Inflammatory macrophage treated with lipopolysaccharide for 1 hour (primary cell): ENCODE data around the gene NF1.
"Not testable (repeated sequence)": the region's sequence is repeated elsewhere in the genome, so short reads cannot be mapped to it uniquely, and the experiment has no call there.

Experiments
- DNase-seq, 2 donors: peaks; one replicate each; pipeline ENCODE4 v3.0.0-alpha.2; 2020 to 2022

The NF1 gene

GRCh38 chr17:31079731-31080130 is 15.0 kb upstream of the NF1 start:
- no peak for DNase-seq

DNA sequence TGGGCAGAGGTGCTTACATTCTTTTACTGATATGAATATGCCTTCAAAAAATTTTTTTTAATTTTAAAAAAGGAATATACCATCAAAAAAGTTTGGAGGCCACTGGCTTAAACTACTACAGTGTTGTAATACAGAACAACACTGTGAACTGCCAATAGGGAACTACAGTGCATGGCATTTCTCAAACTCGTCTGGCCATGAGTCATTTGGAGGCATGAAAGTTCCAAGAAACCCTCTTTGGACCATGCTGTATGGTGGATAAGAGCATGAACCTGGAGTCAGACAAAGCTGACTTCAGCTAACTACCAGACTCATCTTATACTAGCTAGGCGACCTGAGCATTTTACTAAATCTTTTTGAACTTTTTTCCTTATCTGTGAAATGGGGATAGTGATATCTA is 9.2 kb upstream of the NF1 start:
- peak; percentile 82 to 83 for DNase-seq

- DNase-seq, result no peak
Observed at GRCh38 chr17:31089471-31089870, 5.3 kb upstream of the NF1 start.

DNA sequence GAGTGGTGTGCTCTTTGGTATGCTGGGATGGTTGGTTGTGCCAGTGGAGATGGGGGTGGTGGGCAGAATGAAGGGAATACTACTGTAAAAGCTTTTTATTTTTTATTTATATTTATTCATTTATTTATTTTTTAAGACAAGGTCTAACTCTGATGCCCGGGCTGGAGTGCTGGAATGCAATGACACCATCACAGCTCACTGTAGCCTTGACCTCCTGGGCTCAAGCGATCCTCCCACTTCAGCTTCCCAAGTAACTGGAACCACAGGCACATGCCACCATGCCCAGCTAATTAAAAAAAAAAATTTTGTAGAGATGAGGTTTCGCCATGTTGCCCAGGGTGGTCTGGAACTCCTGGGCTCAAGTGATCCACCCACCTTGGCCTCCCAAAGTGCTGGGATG is 4.1 kb upstream of the NF1 start:
- not testable (repeated sequence) for DNase-seq

GRCh38 chr17:31092475-31093064 is 2.2 kb upstream of the NF1 start:
- DNase-seq, result peak in 1 of 2 donors; percentile 25

DNA sequence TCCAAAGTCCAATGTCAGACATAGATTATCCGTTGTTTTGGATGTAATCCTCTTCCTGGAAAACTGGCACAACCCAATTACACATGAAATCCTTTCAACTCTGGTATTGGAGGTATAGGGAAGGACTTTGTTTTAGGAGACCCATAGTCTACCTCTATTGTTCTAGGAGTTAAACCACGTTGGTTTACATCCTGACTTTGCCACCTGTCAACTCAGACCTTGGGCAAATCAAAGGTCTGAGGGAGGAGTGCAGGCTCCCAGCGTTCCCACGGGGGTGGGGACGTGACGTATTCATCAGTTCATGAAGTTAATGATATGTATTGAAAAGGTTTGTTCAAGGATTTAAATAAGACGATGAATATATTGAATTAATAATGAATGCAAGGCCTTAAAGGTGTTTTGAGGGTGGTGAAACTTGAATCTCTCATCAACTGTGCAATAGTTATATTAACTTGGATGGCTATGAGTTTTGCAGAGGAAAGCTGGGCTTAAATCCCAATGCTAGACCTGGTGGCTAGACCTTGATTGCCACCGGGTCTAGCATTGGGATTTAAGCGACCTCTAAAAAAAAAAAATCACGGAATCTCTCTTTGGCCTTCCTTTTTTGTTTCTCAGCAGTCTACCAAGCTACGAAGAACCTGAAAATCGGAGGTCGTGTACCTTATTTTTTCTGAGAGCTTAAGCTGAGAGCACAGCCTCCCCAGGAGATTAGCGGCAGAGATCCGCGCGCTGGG is 744 bp upstream of the NF1 start:
- no peak for DNase-seq

DNA sequence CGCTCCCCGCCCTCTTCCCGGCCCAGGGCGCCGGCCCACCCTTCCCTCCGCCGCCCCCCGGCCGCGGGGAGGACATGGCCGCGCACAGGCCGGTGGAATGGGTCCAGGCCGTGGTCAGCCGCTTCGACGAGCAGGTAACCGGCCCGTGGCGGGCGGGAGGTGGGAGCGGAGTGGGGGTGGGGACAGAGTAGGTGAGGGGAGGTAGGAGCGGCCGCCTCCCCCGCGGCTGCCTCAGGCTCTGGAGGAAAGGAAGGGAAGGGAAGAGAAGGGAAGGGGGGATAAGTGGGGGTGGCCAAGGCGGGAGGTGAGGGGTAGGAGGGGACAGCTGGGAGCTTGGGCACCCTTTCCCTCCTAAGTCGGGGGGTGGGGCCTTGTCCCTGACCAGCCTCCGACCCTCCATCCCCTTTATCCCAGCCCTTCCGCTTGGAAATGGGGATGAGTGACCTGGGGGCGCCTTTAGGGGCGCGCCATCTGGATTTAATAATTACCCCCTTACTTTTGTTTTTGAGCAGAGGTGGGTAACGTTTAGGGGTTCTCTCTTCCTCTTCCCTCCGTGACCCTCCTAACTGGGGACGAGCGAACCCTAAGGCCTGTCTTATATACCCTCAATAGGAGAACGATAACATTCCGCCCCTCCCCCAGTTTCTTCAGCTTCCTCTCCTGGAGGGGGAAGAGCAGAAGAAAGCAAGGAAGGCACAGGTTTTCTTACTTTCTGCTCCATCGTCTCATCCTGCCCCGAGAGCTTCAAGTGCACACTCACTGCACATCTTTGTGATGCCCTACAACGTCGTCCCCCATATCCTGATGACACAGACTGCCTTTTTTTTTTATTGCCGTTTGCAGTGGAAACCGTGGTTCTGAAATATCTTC is 694 bp downstream of the NF1 start:
- DNase-seq, result peak; percentile 16 to 23

GRCh38 chr17:31096106-31096436 is 1.3 kb downstream of the NF1 start:
- no peak for DNase-seq

DNA sequence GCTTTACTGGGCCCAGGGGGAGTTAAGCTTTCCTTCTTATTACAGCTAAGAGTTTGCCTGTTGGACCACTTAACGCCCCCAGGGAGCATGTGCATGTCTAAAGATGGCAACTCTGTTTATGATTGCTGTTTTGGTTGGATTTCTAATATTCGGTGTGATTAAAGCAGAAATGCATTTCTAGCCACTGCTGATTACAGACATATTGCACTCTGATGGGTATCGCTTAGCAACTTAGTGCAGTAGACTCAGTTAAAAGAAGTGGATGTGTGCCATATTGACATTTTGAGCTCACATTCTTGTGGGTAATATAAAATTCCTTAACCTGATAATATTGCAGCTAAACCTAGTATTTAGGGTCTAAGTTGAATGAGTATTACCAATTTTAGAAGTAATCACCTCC is 4.2 kb downstream of the NF1 start:
- DNase-seq, result no peak

DNA sequence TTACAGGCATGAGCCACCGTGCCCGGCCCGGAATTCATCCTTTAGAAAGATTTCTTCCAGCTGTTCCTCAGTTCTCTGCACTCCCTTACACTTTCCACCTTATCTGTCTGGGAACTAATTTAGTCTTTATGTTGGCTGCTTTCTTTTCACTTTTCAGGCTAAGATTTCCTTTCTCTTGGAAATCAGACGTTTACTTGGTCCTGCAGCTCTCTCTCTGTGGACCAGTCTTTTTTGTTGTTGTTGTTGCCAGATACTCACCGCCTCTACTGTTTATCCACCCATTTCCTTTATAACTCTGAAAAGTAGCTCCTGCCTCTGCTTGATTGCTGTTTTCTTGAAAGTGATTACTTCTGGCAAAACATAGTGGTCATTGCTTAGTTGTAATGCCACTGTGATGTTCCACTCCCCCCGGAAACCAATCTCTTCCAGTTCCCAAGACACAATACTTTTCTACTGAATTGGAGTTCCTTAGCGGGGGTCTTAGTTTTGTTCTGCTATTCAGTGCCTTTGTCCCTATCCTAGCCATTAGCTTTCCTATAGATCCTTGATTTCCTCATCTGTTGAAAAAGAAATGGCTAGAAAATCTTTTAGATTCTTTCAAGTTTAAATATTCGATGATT is 6.2 kb downstream of the NF1 start:
- no peak for DNase-seq

- DNase-seq, result no peak
Observed at GRCh38 chr17:31101943-31102342, 7.2 kb downstream of the NF1 start.

GRCh38 chr17:31105991-31106390 is 11.2 kb downstream of the NF1 start:
- no peak for DNase-seq

DNA sequence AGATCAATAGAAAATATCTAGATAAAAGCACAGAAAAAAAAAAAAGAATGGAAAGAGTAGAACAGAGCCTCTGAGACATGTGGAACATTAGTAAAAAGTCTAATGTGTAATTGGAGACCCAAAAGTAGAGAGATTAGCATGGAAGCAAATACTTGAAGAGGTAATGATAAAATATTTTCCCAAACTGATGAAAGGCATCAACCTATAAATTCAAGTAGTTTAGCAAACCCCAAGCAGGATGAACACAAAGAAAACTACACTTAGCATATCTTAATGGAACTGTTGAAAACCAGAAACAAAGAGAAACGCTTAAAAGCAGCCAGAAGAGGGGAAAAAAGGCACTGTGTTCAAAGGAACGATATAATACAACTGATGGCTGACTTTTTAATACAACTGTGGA is 16.4 kb downstream of the NF1 start:
- no peak for DNase-seq

GRCh38 chr17:31112001-31112661 is 17.4 kb downstream of the NF1 start:
- DNase-seq, result peak in 1 of 2 donors; percentile 19

- not testable (repeated sequence) for DNase-seq
Observed at GRCh38 chr17:31113368-31113767, 18.6 kb downstream of the NF1 start.

GRCh38 chr17:31113939-31114338 is 19.2 kb downstream of the NF1 start:
- no peak for DNase-seq

DNA sequence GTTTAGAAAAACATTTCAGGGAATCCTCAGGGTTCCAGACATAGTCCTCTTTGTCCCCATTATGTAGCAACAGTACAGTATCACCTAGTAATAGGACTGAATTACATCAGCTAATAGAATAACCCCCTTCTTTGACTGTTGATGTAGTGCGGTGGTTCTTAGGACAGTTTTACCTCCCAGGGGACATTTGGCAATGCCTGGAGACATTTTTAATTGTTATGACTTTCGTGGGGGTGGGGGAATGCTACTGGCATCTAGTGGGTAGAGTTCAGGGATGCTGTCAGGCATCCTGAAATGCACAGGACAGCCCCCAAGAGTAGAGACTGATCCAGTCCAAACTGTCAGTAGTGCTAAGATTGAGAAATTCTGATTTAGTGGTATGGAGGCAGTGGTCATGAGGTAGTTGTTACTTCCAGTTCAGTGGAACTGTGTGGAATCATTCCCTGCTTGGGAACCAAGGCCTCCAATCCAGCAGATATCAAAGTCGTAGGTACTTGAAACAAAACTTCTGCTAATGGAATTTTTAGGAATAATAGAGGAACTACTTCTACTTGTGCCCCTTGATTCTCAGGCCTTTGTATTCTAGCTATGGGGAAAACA is 20.3 kb downstream of the NF1 start:
- no peak for DNase-seq

DNA sequence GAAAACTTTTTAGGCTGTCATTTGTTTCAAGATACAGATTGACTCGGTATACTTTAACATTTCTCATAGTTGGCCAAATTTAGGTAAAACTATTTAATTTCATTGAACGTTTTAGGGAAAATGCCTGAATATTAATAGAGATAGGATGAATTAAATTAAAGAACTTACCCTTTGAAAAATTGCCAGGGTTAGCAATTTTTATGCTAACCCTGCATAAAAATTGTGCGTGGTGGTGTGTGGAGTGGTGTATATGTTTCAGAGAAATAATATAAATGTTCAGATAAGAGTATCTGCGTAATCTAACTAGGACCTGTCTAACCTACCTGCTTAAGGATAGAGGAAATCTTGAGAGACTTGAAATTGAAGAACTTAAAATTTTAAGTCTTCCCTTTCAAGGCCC is 21.4 kb downstream of the NF1 start:
- no peak for DNase-seq

GRCh38 chr17:31122746-31123145 is 28.0 kb downstream of the NF1 start:
- DNase-seq, result no peak

- DNase-seq, result no peak
Observed at GRCh38 chr17:31126318-31126717, 31.5 kb downstream of the NF1 start.

GRCh38 chr17:31128241-31128640 is 33.5 kb downstream of the NF1 start:
- DNase-seq, result no peak
